ENCODE measurements around the gene FBLN5.
"Not testable (repeated sequence)": the region's sequence is repeated elsewhere in the genome, so short reads cannot be mapped to it uniquely, and the experiment has no call there.

Gene FBLN5

DNA sequence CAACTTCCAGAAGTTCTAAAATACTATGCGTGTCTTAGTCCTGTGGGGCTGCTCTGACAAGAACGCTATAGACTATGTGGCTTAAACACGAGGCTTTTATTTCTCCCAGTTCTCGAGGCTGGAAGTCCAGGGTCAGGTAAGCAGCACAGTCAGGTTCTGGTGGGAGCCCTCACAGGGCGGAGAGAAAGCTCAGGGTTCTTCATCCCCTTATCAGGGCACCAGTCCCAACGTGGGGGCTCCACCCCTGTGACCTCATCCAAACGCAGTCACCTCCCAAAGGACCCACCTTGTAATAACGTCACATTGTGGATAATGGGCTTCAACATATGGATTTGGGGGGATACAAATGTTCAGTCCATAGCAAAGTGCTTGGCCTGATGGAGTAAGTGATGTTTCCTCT is 43.0 kb downstream of the FBLN5 start:
- DNase-seq, result no peak

- no peak for DNase-seq
Measured at GRCh38 chr14:91903070-91903469, 44.4 kb downstream of the FBLN5 start.

GRCh38 chr14:91902336-91902735 is 45.2 kb downstream of the FBLN5 start:
- no peak for DNase-seq

GRCh38 chr14:91901449-91902226 is 45.9 kb downstream of the FBLN5 start:
- DNase-seq, result no peak

- no peak for DNase-seq
Measured at GRCh38 chr14:91899806-91900205, 47.7 kb downstream of the FBLN5 start.

- no peak for DNase-seq
Measured at GRCh38 chr14:91899213-91899612, 48.3 kb downstream of the FBLN5 start.

DNA sequence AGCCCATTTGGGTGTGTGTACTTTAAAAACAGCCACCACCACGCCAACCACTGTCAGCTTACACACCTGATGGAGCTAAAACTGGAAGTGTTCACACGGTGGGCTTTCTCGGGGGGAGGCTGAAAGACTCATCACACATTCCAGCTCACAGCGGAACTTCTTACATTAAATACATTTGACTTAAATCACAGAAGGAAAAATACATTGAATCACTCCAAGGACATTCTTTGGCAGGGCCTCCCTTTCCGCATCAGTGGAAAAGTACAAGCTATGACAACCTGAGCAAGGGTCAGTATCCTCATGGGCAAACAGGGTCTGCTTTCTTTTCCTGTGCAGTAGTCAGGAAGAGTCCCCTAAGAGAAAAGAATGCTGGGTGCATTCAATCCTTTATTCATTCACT is 49.1 kb downstream of the FBLN5 start:
- no peak for DNase-seq

DNA sequence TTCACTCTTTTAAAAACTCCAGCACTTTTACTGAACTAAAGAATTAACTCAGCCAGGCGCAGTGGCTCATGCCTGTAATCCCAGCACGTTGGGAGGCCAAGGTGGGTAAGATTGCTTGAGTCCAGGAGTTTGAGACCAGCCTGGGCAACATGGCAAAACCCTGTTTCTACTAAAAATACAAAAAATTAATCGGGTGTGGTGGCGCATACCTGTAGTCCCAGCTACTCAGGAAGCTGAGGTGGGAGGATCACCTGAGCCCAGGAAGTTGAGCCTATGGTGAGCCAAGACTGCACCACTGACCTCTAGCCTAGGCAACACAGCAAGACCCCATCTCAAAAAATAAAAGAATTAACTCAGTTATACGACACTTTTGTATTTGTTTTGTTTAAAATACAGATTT is 49.8 kb downstream of the FBLN5 start:
- not testable (repeated sequence) for DNase-seq

DNA sequence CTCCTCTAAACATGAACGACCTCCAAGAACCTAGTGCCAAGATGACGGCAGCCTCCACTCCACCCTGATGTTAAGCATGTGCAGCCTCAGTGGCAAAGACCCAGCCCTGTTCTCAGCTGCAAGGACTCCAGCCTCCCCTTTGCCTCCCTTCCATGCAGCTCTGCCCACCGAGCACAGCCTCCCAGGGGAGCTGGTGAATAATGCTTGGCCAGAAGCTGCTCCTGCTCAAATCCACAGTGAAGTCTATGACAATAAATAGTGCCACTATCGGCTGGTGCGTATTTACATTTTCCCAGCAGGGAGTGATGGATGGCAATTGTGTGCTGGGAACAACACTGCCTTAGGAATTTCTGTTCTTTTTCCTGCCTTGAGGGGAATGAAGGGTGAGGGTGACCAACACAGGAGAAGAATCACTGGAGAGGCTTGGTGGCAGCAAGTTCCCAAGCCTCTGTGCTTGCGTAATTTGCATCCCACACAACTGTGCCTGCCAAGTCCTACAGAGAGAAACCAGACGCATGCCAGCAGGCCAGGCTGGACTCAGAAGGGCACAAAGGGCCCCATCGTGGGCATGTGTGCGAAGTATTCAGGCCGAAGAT is 50.3 kb downstream of the FBLN5 start:
- DNase-seq, result no peak

- DNase-seq, result no peak
Measured at GRCh38 chr14:91896419-91896818, 51.1 kb downstream of the FBLN5 start.

DNA sequence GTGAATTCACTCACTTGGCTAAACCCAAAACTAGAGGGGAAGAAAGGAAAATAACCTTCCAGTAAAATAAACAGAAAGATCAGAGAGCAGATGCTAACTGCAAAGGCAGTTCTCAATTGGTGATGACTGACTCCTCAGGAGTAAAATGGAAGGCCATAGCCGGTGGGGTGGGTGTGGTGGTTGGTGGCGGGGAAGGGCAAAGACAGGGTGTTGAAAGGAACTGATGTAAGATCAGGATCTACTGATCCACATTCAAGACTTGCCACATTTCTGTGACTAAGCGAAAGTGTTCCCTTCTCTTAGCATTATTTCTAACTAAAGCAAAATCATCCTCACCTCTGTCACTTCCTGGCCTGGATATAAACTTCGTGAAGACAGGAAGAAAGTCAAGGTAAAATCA is 53.8 kb downstream of the FBLN5 start:
- DNase-seq, result no peak

GRCh38 chr14:91893007-91893406 is 54.5 kb downstream of the FBLN5 start:
- DNase-seq, result no peak

DNA sequence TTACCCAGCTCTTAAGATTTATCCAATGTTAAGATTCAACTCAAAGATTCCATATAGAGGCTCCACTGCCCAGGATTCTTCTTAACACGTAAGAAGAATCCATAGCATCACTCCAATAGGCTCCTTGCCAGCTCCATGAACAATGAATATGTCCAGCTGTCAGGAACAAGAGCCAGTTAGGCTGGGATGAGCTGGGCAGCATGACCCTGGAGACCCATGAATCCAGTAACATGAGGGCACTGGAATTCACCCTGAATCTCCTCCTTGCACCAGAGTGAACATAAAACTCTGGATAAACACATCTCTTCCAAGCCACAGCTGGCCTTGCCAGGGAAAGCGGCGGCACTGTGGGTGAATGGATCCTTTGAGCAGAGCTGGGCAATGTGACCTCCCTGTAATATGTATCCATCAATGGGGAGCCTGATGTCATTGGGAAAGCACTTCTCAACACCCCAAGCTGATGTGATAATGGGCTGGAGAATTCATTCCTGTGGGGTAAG is 55.7 kb downstream of the FBLN5 start:
- no peak for DNase-seq

GRCh38 chr14:91891101-91891500 is 56.4 kb downstream of the FBLN5 start:
- DNase-seq, result no peak

DNA sequence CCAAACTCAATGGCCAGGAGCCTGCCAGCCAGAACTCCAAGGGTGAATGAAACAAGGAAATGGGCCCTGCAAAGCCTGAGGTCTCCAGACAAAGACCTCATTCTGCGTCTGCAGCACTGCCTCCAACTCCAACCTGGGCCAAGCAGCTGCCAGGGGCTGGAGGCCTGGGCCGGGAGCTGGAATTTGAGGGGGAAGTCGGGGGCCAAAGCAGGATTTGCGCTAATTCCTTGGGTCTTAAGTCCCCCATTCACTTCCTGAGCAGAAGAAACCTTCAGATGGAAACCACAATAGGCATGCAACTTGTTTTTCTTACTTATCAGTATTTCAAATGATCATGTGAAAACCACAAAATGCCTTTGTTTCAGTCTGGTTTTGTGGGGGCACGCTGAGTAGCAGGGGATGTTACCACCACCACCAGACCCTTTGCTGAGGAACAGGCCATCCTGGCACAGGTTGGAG is 57.2 kb downstream of the FBLN5 start:
- no peak for DNase-seq

DNA sequence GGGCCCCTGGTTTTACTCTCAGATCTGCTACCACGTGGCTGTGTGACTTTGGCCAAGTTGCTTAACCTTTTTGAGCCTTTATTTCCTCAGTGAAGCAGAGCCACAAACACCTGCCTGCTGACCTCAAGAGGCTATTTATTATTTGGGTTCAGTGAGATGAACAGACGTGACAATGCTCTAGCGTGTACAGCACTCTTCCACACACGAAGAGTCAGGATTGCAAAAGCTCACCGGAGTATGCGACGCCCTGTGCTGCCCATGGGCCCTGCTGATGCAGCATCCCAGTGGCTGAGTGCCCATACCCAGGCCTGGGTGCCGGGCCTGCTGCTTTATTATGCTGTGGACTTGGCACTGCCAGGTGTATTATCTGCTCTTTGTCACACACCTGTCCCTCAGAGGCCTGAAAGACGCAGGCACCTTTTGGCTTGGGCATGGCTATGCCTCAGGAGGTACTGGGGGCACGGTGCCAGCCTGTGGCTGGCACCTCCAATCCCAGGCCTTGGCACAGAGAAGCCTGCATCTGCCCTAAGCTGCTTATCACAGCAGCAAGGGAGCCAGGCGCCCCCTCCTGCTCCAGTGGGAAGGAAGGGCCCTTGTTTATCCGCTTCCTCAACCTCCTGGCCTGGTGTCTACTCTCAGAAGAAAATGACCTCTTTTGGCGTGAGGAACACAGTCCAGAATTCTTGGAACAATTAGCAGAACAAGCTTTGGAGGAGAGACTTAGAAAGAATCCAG is 57.9 kb downstream of the FBLN5 start:
- no peak for DNase-seq

- no peak for DNase-seq
Measured at GRCh38 chr14:91888641-91889476, 58.6 kb downstream of the FBLN5 start.

DNA sequence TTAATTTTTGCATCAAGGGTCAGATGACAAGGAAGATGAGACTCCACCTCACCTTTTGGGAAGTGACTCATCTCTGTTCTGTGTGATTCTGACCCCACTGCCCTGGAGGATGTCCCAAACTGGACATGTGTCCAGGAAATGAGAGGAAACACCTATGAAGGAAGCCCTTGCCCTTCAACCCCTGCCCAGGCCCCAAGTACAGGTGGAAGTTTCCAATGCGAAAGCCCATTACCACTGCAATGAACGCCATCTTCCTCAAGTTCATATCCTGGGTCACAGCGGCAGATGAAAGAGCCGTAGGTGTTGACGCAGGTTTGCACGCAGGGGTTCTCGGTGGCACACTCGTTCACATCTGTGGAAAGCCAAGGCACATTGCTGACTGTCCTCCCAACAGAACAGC is 60.5 kb downstream of the FBLN5 start:
- no peak for DNase-seq

DNA sequence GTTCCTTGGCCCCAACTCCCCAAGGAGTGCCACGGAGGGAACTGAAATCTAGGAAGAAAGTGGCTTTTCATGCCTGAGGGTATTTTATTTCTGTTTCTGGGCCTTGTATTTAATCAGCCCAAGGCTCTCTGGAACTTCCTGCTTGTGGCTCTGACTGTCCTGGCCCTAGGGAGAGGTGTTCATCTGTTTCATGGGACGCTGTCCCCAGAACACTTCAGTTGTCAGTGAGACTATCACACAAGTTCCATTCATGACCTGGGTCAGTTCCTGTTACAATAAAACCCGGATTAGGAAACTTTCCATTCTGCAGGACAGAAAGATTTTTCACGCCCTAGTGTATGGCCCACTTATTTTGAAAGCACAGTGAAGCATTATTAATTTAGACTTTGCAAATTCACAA is 61.7 kb downstream of the FBLN5 start:
- DNase-seq, result no peak

DNA sequence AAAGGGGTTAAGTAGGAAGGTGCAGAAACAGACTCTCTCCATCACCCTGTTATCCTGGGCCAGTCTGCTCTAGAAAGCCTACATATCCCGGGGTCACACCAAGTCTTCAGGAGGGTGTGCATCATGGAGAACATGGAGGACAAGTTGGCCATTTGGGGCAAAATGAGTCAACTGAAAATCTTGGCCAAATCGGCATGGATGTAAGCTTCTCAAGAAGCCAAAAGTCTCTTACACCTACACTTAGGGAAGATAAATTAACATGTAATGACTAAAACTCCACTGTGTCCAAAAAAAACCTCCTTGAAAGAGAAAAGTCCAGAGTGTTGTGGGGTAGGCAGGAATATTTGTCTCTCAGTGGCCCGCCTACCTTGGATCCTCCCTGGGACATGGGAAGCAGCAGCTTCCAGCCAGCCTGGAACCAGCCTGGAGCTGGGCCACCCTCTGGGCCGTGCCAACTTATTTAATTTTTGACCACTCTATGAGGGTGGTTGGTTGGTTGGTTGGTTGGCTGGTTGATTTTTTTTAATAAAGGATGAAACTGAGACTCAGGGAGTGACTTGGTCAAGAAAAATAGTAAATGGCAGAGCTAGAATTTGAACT is 62.3 kb downstream of the FBLN5 start:
- no peak for DNase-seq

DNA sequence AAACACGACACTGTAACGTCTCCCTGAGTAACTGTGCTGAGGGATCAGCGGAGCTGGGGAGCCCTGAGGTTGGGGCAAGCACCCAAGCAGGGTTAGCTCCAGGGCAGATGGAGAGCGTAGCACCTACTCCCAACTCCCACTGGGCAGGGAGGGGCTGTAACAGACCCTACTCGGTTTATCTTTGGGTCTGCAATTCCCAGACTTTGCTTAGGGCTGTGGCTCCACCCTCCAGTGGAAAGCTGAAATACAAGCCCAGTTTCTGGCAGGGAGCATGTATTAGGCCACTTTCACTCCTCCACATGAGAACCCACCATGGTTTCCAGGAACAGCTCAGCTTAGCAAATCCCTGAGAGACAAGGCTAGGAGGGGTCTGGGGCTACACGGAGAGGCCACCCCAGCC is 62.8 kb downstream of the FBLN5 start:
- DNase-seq, result no peak

DNA sequence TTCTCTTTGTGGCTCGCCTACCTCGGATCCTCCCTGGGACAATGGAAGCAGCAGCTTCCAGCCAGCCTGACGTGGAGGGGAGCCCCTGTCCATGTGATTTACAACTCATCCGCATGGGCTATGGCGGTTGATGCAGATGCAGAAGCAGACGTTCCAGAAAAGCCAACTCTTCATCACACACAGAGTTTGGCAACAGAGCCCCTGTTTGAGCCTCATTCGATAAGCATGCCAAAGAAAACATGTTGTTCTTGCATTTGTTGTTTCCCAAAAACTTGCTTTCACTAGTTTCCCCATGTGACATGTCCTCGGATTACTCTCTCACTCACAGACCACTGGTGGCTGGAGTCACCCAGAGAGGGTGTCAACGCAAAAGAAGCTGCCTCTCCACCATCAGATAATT is 63.7 kb downstream of the FBLN5 start:
- DNase-seq, result no peak
